ENCODE data around the gene SLC23A1.

SLC23A1 gene

GRCh38 chr5:139386050-139386438 lies 2.9 kb upstream of the SLC23A1 start:
- Histone ChIP-seq H3K27me3 (replicated peaks) (no peaks in the 10 kb centered on the region), H3K36me3 (replicated peaks) (no peaks in the 10 kb centered on the region), H3K4me3 (ENCODE audit: low read depth, low read length) (no peak overlapping the region), H3K27ac (no peak overlapping the region)
- TF ChIP-seq CTCF (IDR thresholded peaks at IDR 0.05; ENCODE audit: low read depth, low read length, missing control alignments): no peak
- in situ Hi-C loops (cut with HindIII; ENCODE audit: low pct_ligation_motif_present, low sequenced_read_pairs): no loop called here
- DNase-seq: no peak

- DNase-seq: no peak
- TF ChIP-seq CTCF (IDR thresholded peaks at IDR 0.05; ENCODE audit: low read depth, low read length, missing control alignments): peak; percentile 8
- Histone ChIP-seq H3K36me3 (replicated peaks) (no peaks in the 10 kb centered on the region), H3K27me3 (replicated peaks) (no peaks in the 10 kb centered on the region), H3K4me3 (ENCODE audit: low read depth, low read length) (no peak overlapping the region), H3K27ac (no peak overlapping the region)
- in situ Hi-C loops (cut with HindIII; ENCODE audit: low pct_ligation_motif_present, low sequenced_read_pairs): no loop called here
Observed at GRCh38 chr5:139385061-139386049, 2.3 kb upstream of the SLC23A1 start.

GRCh38 chr5:139384591-139385051 lies 1.5 kb upstream of the SLC23A1 start:
- Histone ChIP-seq H3K4me3 (ENCODE audit: low read depth, low read length) (no peak overlapping the region), H3K36me3 (replicated peaks) (no peaks in the 10 kb centered on the region), H3K27ac (no peak overlapping the region), H3K27me3 (replicated peaks) (no peaks in the 10 kb centered on the region)
- DNase-seq: no peak
- in situ Hi-C loops (cut with HindIII; ENCODE audit: low pct_ligation_motif_present, low sequenced_read_pairs): no loop called here
- no peak for TF ChIP-seq CTCF (IDR thresholded peaks at IDR 0.05; ENCODE audit: low read depth, low read length, missing control alignments)

GRCh38 chr5:139383993-139384590 lies 995 bp upstream of the SLC23A1 start:
- no peaks in the 10 kb centered on the region for H3K36me3 ChIP-seq (replicated peaks)
- no peak for DNase-seq
- no peak overlapping the region for H3K27ac ChIP-seq
- no peak for TF ChIP-seq CTCF (IDR thresholded peaks at IDR 0.05; ENCODE audit: low read depth, low read length, missing control alignments)
- H3K4me3 ChIP-seq (ENCODE audit: low read depth, low read length): no peak overlapping the region
- H3K27me3 ChIP-seq (replicated peaks): no peaks in the 10 kb centered on the region
- in situ Hi-C loops (cut with HindIII; ENCODE audit: low pct_ligation_motif_present, low sequenced_read_pairs): no loop called here

- in situ Hi-C loops (cut with HindIII; ENCODE audit: low pct_ligation_motif_present, low sequenced_read_pairs): no loop called here
- no peak for TF ChIP-seq CTCF (IDR thresholded peaks at IDR 0.05; ENCODE audit: low read depth, low read length, missing control alignments)
- Histone ChIP-seq H3K27me3 (replicated peaks) (no peaks in the 10 kb centered on the region), H3K4me3 (ENCODE audit: low read depth, low read length) (no peak overlapping the region), H3K36me3 (replicated peaks) (no peaks in the 10 kb centered on the region), H3K27ac (no peak overlapping the region)
- no peak for DNase-seq
Observed at GRCh38 chr5:139382807-139383206, 290 bp downstream of the SLC23A1 start.
